NCI-H446 (cell line): ENCODE measurements around the gene MLST8.
"Not testable (repeated sequence)": the region's sequence is repeated elsewhere in the genome, so short reads cannot be mapped to it uniquely, and the experiment has no call there.

Source experiments
- DNase-seq, 2 experiments: peaks; one replicate each; lab custom pipeline; 2025; lab: John Stamatoyannopoulos, UW

Gene MLST8

DNA sequence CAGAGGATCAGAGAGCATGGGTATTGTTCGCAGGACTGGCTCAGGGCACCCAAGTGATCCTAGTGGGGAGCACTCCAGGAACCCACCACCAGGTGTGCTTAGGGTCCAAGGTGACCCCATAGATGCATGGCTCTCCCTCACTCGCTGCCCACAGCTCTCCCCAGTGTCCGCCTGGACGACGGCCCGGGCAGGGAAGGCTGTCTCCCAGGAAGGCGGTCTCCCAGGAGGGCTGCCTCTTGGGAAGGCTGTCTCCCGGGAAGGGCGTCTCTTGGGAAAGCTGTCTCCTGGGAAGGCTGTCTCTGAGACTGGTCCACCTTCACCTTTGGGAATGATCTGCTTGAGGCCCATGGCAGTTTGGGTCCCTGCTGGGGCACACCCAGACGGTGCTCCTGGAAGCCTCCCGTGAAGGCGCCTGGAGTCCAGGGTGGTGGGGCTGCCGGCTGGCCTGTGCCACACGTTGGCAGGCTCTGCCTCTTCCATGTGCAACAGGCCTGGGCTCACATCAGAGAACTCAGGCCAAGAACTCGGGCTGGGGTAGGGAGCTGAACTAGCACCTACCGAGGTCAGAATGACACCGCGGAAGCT, 41.1 kb downstream of the MLST8 start:
- DNase-seq: no peak

DNA sequence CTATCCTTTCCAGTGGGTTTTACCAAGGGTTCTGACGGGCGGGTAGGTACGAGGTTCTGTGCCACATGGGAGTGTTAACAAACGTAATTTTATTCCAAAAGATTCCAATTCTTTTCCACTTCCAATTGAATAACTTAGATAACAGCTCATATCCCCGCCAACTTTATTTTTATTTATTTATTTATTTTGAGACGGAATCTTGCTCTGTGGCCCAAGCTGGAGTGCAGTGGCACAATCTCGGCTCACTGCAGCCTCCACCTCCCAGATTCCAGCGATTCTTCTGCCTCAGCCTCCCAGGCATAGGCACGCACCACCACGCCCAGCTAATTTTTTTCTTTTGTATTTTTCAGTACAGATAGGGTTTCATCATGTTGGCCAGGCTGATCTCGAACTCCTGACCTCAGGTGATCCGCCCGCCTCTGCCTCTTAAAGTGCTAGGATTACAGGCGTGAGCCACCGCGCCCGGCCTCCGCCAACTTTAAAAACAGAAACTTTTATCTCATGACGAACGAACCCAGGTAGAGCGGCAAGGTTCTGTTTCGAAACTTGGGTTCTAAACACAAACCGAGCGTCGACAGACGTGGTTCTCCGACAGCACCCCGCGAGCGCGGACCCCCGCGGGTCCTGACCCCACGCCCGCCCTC, 45.5 kb downstream of the MLST8 start:
- no peak for DNase-seq

DNA sequence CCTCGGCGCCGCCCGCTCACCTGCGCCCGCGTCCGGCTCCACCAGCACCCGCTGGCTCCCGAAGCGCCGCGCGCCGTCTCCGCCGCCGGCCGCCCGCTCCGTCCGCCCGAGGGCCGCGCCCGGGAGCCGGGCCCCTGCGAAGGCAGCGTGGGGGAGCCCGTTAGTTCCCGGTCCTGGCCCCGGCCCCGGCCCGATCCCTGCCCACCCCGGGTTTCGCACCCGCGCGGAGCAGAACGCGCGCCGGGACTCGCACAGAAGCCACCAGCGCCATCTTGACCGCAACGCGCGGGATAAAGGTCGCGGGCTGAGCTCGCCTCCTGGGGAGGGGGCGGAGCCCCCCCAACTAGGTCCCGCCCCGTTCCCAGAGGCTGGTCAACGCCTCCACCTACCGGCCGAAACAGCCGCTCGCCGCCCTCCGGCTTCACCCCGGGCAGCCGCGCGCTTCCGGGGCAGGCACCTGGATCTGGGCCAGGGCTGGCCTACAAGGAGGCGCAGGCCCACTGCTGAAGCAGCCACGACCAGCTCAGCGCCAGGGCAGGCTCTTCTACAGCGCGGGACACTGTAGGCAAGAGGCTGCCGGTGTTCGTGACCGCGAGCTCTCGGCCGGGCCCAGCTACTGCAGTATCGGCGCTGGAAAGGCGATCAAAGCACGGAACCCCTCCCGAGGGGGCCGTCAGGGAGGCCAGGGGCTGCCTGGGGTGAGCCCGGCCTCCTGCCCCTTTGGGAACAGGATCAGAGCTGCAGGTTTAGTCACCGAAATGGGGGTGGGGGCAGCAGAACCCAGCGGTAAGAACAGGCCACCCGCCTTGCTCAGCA, 46.2 kb downstream of the MLST8 start, which contains the start of gene ECI1:
Gene ECI1, minus strand, starts transcription at position 292 of the 816 bp plus-strand sequence. Its CDS starts 21 bp downstream, at position 271.
- DNase-seq: peak; percentile 72 to 95

DNA sequence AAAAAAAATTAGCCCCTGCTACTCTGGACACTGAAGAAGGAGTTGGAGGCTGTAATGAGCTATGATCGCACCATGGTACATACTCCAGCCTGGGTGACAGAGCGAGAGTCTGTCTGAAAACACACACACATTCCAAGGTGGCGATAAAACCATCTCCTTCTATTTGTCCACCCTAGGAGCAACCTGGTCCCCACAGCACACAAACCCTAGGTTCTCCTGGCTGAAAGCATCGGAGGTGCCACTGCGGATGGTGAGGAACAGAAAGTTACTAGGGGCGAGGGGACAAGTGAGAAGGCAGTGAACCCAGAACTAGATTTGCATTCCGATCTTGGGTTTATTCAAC, 47.5 kb downstream of the MLST8 start:
- DNase-seq: no peak

DNA sequence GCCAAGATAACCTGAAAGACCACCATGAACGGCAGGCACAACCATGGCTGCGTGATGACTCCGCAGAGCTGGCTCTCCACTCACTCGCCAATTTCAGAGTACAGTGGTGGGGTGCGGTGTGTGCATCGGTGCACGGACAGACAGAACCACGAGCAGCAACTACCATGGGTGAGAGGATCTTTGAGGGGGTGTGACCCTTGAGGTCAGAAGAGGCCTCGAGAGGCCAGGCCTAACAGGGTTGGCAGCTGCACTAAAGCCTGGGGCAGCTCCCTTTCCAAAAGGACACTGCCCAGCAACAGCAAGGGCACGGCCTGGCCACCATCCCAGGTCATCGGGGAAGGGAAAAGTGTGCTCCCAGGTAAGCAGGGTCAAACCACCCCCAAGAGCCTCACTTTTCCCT, 48.0 kb downstream of the MLST8 start:
- no peak for DNase-seq

DNA sequence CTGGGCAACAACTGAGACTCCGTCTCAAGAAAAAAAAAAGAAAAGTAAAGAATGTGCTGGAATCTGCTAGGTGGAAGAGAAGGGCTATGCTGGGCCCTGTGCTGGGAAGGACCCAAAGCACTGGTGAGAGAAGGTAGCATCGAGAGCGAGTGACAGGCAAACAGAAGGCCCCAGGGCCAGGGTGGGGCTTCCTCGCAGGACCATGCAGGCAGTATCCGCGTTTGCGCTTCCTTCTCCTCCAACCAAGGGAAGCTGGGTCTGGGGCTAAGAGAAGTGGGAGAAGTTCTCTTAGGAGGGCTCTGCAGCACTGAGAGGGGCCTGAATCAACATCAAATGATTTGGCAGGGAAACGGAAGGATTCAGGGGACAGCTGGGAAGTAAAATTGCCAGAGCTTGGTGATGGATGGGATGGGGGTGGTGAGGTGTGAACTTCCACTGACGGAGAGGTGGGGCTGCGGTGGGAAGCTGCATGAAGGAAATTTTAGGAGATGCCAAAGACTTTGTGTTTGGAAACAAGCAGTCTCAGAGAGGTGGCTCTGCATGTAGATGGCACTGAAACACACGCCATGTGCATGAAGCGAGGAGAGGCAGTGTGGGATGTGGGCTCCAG, 51.4 kb downstream of the MLST8 start:
- no peak for DNase-seq

DNA sequence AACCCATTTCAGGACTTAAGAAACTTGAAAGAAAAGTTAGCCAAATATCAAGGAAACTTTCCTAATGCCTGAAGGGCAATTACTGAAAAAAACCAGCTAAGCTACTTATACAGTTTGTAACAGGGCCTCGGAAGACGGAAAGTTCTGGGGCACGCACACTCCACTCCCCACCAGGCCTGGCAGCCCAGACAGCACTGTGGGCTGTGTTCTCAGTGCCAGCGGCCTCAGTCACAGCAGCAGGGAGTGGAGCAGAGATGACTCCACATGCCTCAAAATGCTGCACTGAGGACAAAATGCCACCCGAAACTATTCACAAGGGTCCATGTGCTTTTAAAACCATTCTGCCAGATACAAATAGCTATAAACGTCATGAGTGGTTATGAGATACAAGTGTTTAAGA, 52.5 kb downstream of the MLST8 start:
- DNase-seq: no peak

DNA sequence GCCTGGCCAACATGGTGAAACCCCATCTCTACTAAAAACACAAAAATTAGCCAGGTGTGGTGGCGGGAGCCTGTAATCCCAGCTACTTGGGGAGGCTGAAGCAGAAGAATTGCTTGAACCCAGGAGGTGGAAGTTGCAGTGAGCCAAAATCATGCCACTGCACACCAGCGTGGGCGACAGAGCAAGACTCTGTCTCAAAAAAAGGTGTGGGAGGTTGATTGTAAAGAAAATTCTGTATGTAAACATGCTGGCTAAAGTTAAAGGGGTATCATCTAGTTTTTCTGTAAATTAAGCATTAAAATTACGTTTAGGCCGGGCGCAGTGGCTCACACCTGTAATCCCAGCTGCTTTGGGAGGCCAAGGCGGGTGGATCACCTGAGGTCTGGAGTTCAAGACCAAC, 53.3 kb downstream of the MLST8 start:
- not testable (repeated sequence) for DNase-seq
